Endometrial microvascular endothelial cells (primary cell): ENCODE measurements around the gene VPS37D. TPM values are rescaled to one million over a fixed set of nuclear protein-coding genes. Genes with fewer than 3 reads are reported as not detected.
"Not testable (repeated sequence)": the region's sequence is repeated elsewhere in the genome, so short reads cannot be mapped to it uniquely, and the experiment has no call there.

ENCODE experiments used
- in situ Hi-C: cut with HindIII; loops from 2 replicates; pipeline ENCODE4 v1.10.0; 2017; ENCODE audit warnings: low sequenced_read_pairs, low pct_unique_long_range_greater_than_20kb; ENCODE audit errors: inconsistent ontology term
- total RNA-seq: library from RNA; depleted of rRNA; stranded (reverse); fragments of >200 nt; gene quantifications from one replicate; pipeline ENCODE4 v1.2.3, GENCODE V29; 2015; ENCODE audit errors: inconsistent ontology term

The VPS37D gene, protein sequence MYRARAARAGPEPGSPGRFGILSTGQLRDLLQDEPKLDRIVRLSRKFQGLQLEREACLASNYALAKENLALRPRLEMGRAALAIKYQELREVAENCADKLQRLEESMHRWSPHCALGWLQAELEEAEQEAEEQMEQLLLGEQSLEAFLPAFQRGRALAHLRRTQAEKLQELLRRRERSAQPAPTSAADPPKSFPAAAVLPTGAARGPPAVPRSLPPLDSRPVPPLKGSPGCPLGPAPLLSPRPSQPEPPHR
- total RNA-seq, result not detected

DNA sequence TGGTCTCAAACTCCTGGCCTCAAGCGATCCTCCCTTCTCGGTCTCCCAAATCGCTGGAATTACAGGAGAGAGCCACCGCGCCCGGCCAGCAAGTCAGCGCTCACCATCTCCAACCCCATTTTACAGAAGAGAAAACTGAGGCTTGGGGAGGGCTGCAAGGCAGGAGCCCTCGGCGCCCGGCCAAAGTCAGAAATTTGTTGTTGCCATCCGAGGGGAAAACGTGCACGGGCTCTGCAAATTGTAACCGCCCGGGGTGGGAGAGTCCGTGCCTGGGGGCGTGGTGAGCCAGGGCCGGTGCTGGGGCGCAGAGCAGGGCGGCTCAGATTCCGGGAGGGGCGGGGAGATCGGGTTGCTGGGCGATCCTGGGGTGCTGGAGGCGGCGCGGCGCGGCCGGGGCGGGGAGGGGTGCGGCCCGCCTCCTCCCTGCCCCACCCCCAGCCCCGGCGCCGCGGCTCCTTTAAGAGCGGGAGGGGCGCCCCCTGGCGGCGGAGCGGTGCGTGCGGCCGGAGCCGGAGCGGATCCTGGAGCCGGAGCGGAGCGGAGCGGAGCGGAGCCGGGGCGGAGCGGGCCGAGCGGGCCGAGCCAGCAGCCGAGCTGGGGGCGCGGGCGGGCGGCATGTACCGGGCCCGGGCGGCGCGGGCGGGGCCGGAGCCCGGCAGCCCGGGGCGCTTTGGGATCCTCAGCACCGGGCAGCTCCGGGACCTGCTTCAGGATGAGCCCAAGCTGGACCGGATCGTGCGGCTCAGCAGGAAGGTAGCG is at the start of gene VPS37D:
VPS37D (plus strand) TSS at position 488 of the 759 bp plus-strand sequence; CDS start at position 616, 128 bp downstream.
- in situ Hi-C loops, result no loop called here

DNA sequence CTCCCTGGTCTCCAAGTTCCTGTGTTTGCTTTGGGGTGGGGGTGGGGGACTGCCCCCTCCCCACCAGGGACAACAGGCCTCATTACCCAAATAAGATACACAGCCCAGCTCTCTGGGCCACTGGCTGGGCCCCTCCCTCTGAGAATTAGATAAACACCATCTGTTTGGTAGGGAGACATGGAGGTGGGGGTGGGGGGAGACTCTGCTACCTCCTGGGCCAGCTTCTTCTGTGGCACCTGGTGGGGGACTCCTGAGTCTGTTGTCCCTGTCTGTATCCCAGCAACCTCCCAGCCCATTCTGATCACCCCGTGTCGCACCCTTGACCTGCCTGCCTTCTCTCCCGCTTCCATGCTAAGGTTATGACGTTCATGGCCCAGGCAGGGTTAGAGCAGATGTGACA is 49.1 kb upstream of the VPS37D start:
- in situ Hi-C loops, result no loop called here

DNA sequence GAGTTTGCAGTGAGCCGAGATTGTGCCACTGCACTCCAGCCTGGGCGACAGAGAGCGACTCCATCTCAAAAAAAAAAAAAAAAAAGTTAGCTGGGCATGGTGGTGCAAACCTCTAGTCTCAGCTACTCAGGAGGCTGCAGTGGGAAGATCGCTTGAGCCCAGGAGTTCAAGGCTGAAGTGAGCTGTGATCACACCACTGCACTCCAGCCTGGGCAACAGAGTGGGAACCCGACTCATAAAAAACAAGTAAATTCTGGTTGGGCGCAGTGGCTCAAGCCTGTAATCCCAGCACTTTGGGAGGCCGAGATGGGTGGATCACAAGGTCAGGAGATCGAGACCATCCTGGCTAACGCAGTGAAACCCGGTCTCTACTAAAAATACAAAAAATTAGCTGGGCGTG is 48.2 kb upstream of the VPS37D start:
- in situ Hi-C loops, result not testable (repeated sequence)

DNA sequence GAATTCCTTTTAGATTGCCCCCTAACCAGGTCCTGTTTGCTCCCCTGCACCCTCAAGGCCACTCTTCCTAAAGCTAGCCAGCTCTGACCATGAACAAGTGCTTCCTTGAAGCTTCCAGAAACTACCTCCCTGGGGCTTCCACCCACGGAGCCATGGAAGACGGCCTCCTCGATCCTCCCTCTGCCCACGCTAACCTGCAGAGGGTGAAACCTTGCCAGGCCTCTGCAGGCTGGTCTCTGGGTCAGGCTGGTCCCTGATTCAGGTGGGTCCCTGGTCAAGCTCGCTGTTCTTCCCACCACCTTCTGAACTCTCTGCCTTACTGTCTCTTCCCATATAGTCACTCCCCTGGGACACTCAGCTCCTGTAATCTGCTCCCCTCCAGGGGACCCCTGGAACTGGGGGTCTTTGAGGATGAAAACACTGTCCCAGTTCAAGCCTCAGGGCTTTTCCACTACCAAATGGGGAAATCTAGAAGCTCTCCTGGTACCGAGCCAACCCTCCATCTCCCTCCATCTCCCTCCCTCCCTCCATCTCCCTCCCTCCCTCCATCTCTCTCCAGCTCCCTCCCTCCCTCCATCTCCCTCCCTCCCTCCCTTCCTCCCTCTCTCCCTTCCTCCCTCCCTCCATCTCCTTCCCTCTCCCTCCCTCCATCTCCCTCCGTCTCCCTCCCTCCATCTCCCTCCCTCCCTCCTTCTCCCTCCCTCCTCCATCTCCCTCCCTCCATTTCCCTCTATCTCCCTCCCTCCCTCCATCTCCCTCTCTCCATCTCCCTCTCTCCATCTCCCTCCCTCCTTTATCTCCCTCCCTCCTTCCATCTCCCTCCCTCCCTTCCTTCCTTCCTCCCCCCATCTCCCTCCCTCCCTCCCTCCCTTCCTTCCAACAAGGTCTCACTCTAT is 46.2 kb upstream of the VPS37D start:
- in situ Hi-C loops, result no loop called here

DNA sequence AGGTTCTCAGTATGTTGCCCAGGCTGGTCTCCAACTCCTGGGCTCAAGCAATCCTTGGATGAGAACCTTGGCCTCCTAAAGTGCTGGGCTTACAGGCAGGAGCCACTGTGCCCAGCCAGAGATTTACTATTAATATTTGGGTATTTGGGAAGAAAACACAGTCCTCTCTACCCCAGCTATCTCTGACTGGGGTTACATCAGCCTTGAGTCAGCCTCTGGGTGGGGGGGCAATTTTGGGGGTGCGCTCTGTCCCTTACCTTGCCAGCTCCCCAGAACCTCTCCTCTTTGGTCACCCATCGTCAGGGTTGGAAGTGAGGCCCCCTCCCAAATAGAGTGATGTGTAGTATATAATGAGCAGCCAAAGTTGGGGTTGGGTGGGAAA is 45.1 kb upstream of the VPS37D start:
- in situ Hi-C loops, result no loop called here

DNA sequence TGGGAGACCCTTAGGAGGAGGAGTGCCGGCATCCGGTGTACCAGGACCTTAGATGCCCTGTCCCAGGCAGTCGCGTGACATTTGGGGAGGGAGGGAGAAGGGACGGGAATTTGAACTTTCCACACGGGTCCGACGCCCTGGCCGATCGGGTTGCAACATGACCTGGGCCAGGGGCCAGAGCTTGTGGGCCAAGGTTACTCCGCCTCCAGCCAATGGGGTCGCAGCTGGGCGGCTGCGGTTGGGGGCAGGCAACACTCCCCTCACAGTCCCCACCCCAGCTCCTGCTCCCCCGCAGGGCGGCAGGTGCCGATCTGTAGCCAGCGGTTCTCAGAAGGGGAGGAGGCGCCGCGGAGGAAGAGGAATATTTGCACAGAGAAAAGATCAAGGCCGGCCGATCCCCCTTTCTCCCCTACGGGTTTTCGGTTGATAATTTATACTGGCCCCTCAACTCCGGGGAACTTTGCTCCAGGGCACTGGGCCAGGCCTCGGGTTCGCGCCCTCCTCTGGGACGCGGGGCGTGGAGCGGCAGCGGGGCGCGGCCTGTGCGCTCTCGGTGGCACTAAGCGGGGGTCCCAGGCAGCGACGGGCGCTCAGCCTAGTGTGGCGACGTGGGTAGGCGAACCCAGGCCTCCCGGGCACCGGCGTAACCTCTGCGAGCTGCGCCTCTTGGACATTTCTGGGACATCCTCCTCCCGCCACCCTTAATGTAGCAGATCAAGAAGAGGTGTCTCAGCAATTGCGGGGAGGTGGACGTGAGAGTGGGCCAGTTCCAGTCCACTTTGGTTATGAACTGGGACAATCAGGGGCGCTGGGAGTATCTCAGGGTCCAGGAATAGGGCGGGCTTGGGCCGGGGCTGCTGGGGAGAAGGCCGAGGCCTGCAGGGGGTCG is 44.5 kb upstream of the VPS37D start:
- in situ Hi-C loops, result no loop called here

DNA sequence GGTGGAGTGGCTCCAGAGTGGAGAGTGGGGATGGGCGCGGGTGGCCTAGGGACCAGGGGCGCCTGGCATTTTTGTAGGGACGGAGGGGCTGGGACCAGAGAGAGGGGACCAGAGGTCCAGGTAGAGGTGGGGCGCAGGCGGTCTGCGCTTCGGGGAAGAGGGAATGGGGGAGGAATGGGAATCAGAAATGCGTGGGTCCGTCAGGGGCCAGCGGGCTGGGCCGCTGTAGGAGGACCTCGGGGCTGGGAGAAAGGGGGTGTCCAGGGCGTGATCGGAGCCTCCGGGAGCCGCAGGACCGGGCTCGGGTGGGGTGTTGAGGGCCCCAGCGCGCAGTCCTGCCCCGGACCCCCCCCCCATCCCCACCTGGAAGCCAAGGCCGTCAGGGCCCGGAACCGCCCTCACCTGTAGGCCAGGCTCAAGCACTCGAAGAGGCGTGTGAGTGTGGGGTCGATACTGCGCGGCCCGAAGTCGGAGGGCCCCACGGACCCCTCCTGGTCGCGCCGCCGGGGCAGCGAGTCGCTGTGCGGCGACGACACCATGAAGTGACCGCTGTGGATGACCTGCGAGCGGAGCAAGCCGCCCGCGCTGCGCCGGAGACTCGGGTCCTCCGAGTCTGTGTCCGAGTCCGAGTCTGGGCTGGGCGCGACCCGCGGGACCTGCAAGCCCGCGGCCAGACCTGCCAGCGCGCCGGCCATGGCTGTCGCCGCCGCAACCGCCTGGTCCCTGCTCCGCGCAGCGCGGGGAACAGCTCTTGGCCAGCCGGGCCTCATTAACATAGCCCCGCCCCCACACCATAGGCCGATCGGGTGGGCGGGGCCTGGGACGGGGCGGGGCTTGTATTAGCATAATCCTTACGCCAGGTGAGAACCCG is 43.6 kb upstream of the VPS37D start, which contains the start of gene MLXIPL:
MLXIPL (minus strand) TSS at position 725 of the 871 bp plus-strand sequence; CDS start at position 695, 30 bp downstream.
- in situ Hi-C loops, result no loop called here

DNA sequence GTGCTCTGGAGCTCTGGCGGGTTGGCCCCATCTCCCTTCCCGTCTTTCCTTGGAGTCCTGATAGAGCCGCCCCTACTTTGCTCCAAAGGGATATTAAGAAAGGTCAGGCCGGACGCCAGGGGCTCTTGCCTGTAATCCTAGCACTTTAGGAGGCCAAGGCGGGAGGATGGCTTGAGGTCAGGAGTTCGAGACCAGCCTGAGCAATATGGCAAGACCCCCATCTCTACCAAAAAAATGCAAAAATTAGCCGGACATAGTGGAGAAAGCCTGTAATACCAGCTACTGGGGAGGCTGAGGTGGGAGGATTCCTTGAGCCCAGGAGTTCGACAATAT is 43.0 kb upstream of the VPS37D start:
- in situ Hi-C loops, result no loop called here

DNA sequence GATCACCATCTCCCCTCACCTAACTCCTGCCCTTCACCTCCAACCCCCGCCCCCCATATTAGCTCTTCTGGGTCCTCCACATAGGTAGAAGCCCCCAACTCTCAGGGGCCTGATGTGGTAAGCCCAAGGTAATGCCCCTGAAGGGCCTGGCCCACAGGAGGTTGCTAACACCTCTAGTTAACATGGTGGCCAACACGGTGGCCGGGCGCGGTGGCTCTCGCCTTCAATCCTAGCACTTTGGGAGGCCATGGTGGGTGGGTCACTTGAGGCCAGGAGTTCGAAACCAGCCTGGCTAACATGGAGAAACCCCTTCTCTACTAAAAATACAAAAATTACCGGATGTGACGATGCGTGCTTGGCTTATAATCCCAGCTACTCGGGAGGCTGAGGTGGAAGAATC is 42.4 kb upstream of the VPS37D start:
- in situ Hi-C loops, result no loop called here

DNA sequence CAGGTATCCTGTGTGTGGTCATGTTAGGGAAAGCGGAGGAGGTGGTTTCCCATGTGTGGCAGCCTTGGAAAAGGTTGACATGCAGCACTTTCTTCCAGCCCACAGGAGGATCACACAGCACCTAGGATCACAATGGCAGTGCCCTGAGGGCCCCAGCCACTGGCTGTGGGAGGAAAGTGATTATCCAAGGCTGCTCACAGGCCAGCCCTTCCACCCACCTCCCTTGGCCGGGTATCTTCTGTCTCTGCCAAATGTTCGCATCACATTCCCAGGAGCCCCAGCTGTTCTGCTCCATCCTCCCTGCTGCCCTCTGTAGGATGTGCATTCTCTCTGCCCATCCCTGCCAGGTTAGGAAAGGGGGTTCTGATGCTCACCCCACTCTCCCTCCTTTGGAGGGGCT is 40.8 kb upstream of the VPS37D start:
- in situ Hi-C loops, result no loop called here

DNA sequence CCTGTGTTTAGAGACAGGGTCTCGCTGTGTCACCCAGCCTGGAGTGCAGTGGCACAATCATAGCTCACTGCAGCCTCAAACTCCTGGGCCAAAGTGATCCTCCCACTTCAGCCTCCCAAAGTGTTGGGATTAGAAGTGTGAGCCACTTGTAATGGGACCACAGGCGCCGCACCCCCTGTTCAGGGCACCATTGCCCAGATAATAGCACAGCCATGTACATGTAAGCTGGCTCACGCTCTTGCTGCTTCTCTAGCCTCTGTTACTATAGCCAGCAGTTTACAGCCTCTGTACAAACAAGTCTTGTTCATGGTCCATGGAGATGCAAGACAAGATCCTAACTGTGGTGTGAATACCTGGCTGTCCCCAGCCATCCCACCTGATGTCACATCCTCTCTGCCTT is 39.1 kb upstream of the VPS37D start:
- in situ Hi-C loops, result no loop called here

DNA sequence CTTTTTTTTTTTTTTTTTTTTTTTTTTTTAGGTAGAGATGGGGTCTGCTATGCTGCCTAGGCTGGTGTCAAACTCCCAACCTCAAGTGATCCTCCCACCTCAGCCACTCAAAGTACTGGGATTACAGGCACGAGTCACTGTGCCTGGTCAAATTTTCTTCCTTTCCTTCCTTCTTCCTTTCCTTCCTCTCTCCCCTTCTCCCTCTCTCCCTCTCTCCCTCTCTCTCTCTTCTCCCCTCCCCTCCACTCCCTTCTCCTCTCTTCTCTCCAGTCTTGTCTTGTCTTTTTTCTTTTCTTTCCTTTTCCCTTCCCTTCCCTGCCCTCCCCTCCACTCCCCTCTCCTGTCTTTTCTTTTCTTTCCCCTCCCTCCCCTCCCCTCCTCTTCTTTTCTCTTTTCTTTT is 36.1 kb upstream of the VPS37D start:
- in situ Hi-C loops, result no loop called here

DNA sequence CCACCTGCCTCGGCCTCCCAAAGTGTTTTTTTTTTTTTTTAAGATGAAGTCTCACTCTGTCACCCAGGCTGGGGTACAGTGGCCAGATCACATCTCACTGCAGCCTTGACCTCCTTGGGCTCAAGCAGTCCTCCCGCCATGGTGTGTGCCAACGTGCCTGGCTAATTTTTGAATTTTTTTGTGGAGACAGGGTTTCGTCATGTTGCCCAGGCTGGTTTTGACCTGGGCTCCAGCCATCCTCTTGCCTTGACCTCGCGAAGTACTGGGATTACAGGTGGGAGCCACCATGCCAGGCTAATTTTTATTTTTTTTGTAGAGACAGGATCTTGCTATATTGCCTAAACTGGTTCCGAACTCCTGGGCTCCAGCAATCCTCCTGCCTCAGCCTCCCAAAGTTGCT is 34.3 kb upstream of the VPS37D start:
- in situ Hi-C loops, result no loop called here

DNA sequence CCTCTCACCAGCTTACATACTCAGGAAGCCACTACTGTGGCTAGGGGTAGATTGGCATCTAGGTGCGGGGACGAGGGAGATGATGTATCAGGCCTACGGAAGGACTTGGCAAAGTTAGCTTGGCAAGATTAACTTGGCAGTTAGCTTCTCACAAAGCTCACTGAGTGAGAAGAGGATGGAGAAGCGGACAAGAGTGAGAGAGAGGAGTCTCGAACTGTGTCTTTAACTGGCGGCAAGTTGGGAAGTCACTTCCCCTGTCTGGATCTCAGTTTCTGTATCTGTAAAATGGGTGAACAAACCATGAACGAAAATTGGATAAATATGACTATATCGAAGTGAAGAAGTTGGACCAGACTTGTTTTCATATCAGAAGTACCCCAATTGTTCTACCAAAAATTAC is 33.8 kb upstream of the VPS37D start:
- in situ Hi-C loops, result no loop called here

DNA sequence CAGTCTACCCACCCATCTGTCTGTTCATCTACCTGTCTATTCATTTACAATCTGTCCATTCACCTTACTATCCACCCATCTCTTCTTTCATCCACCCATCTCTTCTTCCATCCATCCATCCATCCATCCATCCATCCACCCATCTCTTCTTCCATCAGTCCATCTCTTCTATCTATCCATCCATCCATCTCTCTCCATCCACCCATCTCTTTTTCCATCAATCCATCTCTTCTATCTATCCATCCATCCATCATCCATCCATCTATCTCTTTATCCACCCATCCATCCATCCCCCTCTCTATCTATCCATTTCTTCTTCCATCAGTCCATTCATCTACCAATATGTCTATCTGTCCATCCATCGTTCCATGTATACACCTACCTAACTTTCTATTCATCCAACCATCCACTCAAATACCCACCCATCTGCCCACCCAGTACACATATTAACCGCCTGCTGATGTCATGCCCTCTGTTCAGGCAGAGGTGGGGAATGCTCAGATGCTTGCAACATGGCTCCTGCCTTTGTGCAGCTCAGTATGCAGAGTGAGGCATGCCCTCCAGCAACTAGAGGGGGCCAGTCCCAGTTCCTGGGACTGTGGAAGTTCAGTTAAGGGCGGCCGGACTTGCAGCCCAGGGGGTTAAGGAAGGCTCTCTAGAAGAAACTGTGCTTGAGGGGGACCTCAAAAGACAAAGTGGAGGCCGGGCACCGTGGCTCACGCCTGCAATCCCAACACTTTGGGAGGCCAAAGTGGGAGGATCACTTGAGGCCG is 32.0 kb upstream of the VPS37D start:
- in situ Hi-C loops, result no loop called here

DNA sequence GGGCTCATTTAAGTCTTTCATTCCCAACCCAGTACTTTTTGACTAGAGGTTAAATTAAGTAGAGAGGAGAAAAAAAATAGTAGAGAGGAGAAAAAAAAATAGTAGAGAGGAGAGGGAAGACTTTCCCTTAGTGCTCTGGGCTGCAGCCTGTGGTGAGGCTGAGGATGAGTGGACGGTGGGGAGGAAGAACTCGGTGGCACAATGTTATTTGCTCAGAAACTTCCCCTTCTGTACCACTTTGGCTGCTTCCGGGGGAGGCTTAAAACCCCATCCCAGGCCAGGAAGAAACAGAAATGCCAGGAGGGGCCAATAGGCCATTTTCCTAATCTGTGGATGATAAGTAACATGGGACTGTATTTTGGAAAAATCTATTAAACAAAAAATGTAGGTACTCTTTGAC is 28.7 kb upstream of the VPS37D start:
- in situ Hi-C loops, result no loop called here

DNA sequence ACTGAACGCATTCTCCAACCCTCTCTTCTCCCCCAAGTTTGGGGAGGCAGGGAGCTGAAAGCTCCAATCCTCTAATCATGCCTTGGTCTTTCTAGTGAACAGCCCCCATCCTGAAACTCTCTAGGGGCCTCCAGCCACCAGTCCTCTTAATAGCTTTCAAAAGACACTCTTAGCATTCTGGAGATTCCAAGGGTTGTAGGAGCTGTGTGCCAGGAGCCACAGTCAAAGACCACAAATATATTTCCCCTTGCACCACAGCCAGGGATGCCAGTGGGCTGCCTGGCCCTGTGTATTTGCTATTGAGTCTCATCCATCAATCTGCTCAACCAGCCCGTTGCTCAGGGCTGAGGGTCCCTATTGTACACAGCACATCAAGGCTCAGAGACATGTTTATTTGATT is 24.8 kb upstream of the VPS37D start:
- in situ Hi-C loops, result no loop called here
